OCI-LY1 (cell line): Measurements from ENCODE around the gene GABRD.

ENCODE experiments used
- CTCF ChIP-seq: fragments of 200-600 bp; sonication (generic), shearing (Covaris generic); IDR thresholded peaks from 2 replicates; pipeline ENCODE4 v1.5.1; 2017; ENCODE audit warnings: mild to moderate bottlenecking, antibody characterized with exemption, low read length, moderate library complexity, mixed read lengths
- EZH2 ChIP-seq: fragments of 200-600 bp; sonication (generic), shearing (Covaris generic); IDR thresholded peaks from 2 replicates; pipeline ENCODE4 v1.8.0; 2017; ENCODE audit warnings: borderline replicate concordance, mixed run types, mild to moderate bottlenecking, antibody characterized with exemption, low read length, moderate library complexity, mixed read lengths

- TF ChIP-seq EZH2 (no peak), CTCF (no peak)
Observed at GRCh38 chr1:2054560-2054959, 35.4 kb downstream of the GABRD start.
